ENCODE measurements around the gene B4GAT1. TPM values are rescaled to one million over a fixed set of nuclear protein-coding genes. Genes with fewer than 3 reads are reported as not detected.

The B4GAT1 gene
- total and polyA plus RNA-seq, 2 of the 13 experiments (the other 11 are each of a cell fraction or from before 2014, with no cell fraction given): 40.4 to 109 TPM

- no peak for TF ChIP-seq ESRRA (CRISPR knock-in tag; IDR thresholded peaks at IDR 0.05; ENCODE audit: low read depth)
- no peak for TF ChIP-seq ZNF468 (CRISPR knock-in tag; IDR thresholded peaks at IDR 0.05)
- TF ChIP-seq YEATS2 (CRISPR knock-in tag; IDR thresholded peaks at IDR 0.05; ENCODE audit: borderline replicate concordance): no peak
- TF ChIP-seq E2F5 (CRISPR knock-in tag; conservative IDR thresholded peaks at IDR 0.05): no peak
- peak; percentile 81; the same call in 1 of the 2 replicates for TF ChIP-seq CERS6 (CRISPR knock-in tag; IDR thresholded peaks at IDR 0.05)
- TF ChIP-seq HIVEP1 (CRISPR knock-in tag; IDR thresholded peaks at IDR 0.05): no peak
- peak; percentile 64; the same call in 1 of the 2 replicates for TF ChIP-seq ZNF331 (CRISPR knock-in tag; IDR thresholded peaks at IDR 0.05)
- TF ChIP-seq PAXIP1 (CRISPR knock-in tag; conservative IDR thresholded peaks at IDR 0.05): no peak; the same call in 1 of the 2 replicates
- TF ChIP-seq ZNF564 (CRISPR knock-in tag; IDR thresholded peaks at IDR 0.05): peak; percentile 77; the same call in 1 of the 2 replicates
- no peak for TF ChIP-seq ZNF274 (CRISPR knock-in tag; IDR thresholded peaks at IDR 0.05)
- TF ChIP-seq CTCF (CRISPR knock-in tag; IDR thresholded peaks at IDR 0.05): 0 out of 2 replicates have a peak, but pooled peaks have one; percentile 3
- no peak for TF ChIP-seq ZNF75D (CRISPR knock-in tag; IDR thresholded peaks at IDR 0.05; ENCODE audit: borderline replicate concordance)
- TF ChIP-seq MAX (IDR thresholded peaks at IDR 0.05): peak; percentile 40; the same call in 1 of the 2 replicates
- TF ChIP-seq KLF6 (CRISPR knock-in tag; IDR thresholded peaks at IDR 0.05): 0 out of 2 replicates have a peak, but pooled peaks have one; percentile 48
- peak; percentile 37 for TF ChIP-seq EED (CRISPR knock-in tag; IDR thresholded peaks at IDR 0.05)
- TF ChIP-seq SSRP1 (CRISPR knock-in tag; IDR thresholded peaks at IDR 0.05): no peak
Measured at GRCh38 chr11:66346476-66347424, 679 bp downstream of the B4GAT1 start (continued).
